NAMALWA (cell line): ENCODE results near the gene TM7SF3.

Experiments
- DNase-seq: peaks from one replicate; pipeline ENCODE4 v3.0.0-alpha.2; 2015; ENCODE audit warnings: low spot score

TM7SF3 gene

DNA sequence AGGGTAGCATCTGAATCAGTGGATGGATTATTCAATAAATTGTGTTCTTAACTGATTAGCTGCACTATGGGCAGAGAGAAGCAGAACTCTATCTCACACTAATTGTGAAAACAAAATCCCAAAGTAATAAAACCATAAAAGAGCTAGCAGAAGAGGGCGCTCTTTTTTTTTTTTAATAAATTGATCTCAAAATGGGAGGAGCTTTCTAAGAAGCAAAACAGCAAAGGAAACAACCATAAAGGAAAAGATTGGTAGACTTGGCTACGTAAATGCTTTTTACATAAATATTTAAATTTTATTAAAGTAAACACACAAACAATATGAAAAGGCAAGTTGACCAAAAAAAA lies 1.5 kb upstream of the TM7SF3 start:
- DNase-seq, result peak; percentile 77

DNA sequence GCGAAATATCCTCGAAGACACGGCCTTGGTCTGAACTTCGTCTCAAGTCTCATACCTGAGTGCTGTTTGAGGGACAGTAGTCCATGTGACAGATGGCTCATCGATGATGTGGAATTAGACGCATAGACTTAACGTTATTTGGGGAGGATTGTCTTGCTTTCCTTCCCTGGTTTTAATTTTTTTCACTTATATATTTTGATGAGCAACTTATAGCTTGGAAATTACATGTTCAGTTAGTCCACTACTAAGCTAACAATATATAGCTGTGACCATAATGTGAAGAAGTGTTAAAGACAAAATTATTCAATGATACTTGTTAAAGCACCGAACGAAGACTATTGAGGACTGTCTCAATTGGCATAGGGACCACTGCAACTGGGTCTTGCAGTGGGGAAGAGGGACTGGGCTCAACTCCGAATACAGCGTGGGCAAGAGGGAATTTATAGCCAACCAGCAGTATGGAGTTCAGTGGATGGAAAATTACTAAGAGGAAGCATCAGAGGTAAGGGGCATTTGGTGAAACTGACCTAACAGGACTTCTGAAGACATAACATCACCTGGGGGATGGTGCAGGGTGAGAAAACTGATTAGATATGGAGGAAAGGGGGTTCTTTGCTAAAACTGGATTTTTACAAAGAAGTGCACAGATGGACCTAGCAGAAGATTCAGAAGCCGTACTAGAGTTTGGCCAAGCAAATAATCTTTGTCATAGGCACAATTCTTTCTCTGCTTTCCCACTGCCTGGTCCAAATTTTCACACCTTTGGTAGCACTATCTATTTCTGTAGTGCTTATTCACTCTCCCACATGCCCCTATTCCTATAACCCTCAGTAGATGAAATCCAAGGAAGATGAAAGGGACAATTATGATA lies 910 bp upstream of the TM7SF3 start:
- no peak for DNase-seq

GRCh38 chr12:27013611-27014084 lies 536 bp downstream of the TM7SF3 start:
- no peak for DNase-seq

- DNase-seq, result no peak
Measured at GRCh38 chr12:27012982-27013255, 1.3 kb downstream of the TM7SF3 start.

DNA sequence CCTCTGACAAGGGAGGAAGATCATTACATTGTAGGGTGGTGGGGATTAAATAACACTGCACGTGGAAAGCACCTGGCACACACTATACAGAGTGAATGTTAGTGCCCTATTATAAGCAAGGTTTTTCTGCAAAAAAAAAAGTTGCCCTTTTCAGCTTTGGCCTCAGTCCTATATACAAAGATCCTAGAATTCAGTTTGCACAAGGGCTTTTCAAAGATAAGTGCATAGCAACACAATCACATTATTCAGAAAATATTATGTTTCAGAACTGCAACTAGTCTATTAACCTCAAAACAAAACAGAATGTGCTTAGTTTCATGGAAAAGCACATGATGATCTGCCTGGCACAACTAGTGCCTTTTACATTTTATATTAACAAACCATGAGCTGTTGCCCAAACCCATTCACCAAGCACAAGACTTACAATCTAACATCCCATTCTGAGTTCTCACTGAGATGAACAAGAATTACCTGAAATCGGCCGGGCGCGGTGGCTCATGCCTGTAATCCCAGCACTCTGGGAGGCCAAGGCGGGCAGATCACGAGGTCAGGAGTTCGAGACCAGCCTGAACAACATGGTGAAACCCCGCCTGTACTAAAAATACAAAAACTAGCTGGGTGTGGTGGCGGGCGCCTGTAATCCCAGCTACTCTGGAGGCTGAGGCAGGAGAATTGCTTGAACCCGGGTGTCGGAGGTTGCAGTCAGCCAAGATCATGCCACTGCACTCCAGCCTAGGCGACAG lies 1.8 kb downstream of the TM7SF3 start:
- no peak for DNase-seq

- DNase-seq, result peak; percentile 38
Measured at GRCh38 chr12:27009881-27010301, 4.3 kb downstream of the TM7SF3 start.

DNA sequence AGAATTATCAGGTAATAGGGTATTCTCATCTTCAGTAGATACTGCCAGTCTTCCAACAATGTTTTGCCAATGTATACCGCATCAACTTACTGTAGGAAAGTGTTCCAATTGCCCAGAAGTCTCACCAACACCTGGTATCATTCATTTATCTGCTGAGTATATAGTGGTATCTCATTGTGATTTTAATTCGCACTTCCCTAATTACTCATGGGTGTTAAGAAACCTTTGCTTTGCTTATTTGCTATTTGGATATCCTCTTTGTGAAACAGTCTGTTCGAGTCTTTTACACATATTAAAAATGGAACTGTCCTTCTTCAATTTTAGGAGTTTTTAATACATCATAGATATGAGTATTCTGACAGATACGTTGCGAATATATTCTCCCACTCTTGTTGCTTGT lies 6.1 kb downstream of the TM7SF3 start:
- DNase-seq, result peak; percentile 42

DNA sequence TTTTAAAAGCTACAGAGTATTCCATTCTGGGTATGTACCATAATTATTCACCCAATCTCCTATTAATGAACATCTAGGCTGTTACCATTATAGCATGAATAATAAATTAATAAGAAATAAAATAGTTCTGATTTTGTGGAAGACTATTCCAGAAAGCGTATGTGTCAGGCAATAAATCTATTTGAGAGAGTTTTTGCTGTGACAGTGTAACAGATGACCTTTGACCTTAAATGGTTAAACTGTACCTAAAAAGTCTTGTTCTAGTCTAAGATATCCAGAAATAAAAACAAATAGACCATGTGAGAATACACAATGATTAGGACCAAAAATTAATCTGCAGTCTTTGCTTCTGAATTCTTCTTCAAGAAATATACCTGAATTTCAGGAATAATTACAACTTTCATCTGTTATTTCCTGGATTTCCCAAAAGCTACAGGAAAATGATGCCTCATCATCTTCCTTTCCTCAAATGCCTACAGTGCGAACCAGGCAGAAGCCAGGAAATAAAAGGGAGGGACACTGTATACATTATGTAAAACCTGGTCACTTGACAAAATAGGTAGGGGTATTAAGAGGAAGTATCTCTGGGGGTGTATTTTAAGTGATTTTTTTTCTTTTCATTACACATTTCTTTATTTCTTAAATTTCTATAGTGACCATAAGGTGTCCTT lies 7.3 kb downstream of the TM7SF3 start:
- DNase-seq, result no peak

GRCh38 chr12:27005495-27005894 lies 8.7 kb downstream of the TM7SF3 start:
- DNase-seq, result no peak

GRCh38 chr12:27003421-27004381 lies 10.5 kb downstream of the TM7SF3 start:
- DNase-seq, result no peak

DNA sequence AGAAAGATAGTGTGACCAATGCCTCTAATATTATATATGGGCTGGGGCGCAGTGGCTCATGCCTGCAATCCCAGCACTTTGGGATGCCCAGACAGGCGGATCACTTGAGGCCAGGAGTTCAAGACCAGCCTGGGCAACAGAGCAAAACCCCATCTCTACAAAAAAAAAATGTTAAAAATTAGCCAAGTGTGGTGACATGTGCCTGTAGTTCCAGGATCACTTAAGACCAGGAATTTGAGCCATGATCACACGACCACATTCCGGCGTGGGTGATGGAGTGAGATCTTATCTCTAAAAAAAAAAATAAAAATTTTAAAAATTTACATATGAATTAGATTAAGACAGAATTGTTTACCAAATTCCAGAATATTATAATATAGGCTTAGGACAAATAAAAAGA lies 12.0 kb downstream of the TM7SF3 start:
- DNase-seq, result no peak

- DNase-seq, result no peak
Measured at GRCh38 chr12:27001663-27002062, 12.5 kb downstream of the TM7SF3 start.

DNA sequence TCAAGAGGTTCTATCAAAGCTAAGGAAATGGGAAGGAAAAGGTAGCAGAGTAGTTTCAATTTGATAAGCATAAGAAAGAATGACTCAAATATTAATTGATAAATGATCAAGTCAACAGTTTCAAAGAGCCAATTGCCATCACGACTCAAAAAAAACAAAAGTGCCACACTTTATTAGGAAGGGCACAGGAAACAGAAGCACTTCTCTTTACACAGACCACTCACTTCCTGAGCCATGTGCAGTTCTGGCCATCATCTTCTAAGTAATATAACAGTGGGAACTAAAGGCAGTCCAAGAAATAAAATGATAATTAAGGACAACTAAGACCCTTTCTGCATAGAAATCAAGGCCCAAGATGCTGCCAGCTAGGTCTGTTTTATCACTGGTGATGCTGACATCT lies 13.2 kb downstream of the TM7SF3 start:
- DNase-seq, result no peak

DNA sequence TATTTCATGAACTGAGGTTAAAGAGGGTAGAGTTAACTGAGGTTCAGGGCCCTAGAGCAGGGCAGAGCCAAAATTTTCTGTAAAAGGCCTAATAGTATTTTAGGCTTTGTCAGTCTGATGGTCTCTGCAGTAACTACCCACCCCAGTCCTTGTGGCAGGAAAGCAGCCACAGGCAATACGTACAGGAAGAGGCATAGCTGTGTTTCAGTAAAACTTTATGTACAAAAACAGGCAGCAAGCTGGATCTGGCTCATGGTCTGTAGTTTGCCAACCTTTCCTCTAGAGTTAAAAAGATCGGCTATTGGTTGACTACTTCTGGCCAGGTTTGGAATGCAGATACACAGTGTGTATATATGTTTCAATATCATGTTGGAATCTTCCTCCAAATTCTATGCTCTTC lies 17.2 kb downstream of the TM7SF3 start:
- DNase-seq, result no peak

DNA sequence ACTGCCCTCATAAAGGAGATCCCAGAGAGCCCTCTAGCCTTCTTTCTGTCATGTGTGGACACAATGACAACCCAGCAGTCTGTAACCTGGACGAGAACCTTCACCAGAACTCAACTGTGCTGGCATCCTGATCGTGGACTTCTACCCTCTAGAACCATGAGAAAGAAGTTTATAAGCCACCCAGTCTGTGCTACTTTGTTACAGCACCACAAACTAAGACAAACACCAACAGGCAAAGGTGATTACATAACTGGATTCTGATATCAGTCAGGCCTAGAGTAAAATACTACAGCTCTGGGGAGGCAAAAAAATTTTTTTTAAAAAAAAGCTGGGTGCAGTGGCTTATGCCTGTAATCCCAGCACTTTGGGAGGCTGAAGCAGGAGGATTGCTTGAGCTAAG lies 18.5 kb downstream of the TM7SF3 start:
- no peak for DNase-seq

DNA sequence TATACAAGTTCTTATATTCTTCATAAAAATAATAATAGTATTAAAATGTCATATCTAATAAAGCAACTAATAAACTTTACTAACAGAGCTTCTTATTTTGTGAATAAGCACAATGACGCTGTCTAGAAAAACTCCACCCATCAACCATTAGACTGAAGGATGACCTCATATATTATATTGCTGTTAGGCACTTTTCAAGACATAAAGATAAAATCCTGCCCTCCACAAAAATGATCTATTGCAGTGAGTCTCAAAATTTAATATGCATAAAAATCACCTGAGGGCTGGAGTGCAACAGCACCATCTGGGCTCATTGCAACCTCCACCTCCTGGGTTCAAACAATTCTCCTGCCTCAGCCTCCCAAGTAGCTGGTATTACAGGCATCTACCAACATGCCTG lies 20.1 kb downstream of the TM7SF3 start:
- no peak for DNase-seq

GRCh38 chr12:26991826-26992225 lies 22.4 kb downstream of the TM7SF3 start:
- no peak for DNase-seq

DNA sequence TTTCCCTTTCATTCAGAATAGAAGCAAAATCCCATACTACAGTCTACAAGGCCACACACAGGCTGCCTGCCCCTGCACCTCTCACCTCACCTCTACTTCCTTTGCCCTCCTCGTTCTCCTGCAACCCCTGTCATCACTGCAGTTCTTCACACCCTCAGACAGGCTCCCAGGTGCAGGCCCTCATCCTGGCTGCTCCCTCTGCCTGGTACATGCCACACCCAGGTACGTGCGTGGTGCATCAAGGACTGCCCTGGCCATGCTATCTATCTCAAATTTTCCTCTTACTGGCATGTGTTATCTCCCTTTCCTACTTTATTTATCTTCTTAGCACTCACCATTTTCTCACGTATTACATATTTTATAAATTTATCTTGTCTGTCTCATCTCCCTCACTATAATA lies 24.3 kb downstream of the TM7SF3 start:
- DNase-seq, result no peak

DNA sequence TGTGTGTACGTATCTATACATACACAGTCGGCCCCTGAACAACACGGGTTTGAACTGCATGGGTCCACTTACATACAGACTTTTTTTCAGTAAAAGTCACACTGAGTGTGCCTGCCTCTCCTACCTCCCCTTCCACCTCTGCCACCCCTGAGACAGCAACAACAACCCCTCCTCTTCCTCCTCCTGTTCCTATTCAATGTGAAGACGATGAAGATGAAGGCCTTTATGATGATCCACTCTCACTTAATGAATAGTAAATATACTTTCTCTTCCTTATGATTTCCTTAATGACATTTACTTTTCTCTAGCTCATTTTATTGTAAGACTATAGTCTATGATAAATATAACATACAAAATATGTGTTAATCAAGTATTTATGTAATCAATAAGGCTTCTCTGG lies 25.5 kb downstream of the TM7SF3 start:
- DNase-seq, result no peak

DNA sequence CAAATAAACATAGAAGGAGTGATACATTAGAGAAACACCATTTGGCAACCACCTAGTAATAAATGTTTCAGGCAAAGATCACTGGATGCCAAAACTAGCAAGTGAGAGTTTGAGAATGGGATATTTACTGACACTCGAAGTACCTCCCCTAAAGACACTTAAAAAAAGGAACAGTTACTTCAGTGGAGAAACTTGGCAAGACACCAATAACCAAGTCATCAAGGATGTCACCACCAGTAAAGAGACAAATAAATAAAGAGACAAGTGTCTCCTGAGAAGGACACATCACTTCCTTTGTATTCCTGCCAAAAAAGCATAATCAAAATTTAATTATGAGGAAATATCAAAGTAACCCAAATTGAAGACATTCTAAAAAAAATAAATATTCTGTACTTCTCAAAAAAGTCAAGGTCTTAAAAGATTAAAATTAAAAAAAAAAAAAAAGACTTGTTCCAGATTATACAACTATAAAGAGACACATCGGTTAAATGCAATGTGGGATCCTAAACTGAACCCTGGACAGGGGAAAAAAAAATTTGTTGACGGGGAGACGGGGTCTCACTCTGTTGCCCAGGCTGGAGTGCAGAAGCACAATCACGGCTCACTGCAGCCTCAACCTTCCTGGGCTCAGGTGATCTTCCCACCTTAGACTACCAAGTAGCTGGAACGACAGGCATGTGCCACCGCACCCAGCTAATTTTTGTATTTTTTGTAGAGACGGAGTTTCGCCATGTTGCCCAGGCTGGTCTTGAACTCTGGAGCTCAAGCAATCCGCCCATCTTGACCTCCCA lies 26.4 kb downstream of the TM7SF3 start:
- DNase-seq, result peak; percentile 28

DNA sequence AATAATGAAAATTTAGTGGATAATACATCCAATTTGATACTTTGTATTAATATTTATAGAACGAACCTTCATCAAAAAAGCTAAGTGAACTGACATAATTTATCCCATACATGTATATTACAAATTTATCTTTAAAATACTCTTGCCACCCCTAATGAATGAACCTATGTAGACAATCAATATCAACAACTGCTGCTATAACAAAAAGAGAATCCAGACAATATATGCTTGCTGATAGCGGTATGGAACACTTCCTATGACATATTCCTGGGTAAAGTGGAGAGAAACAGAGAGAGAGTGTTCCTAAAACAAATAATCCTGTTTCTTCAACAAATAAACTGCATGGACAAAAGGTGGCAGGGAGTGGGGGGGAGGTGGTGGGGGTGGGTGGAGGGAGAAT lies 31.3 kb downstream of the TM7SF3 start:
- no peak for DNase-seq
